HUDEP-2 (cell line): ENCODE measurements around the gene P2RX2.

ENCODE experiments used
- DNase-seq, 76 experiments: peaks; one replicate each; lab custom pipeline; 2025; ENCODE audit not compliant: unreplicated experiment in 76 of 76; lab: John Stamatoyannopoulos, UW

The P2RX2 gene

GRCh38 chr12:132657004-132657727, 38.6 kb downstream of the P2RX2 start:
- no peak for DNase-seq

DNA sequence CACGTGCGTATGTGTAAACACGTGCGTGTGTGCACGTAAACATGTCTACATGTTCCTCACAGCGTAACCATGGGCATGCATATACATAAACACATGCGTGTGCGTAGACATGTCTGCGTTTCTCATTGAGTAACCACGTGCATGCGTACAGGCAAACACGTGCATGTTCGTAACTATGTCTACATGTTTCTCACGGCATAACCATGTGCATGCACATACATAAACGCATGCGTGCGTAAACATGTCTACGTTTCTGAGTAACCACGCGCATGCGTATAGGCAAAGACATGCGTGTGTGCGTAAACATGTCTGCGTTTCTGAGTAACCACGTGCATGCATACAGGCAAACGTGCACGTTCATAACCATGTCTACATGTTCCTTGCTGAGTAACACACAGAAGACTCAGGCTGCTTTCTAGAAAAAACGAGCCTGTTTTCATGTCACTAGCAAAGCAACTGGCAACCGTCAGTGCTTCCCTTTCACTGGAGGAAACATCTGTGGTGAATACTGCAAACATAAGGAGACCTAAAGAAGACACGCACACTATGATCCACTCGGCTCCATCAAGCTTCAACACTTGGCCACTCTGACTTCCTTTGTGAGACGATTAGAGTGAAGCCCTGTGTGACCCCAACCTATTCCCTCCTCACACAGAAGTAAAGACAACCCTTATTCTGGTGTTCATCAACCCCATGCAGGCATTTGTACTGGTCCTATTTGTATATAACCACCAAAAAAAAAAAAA, 39.7 kb downstream of the P2RX2 start:
- no peak for DNase-seq

GRCh38 chr12:132659146-132659545, 40.6 kb downstream of the P2RX2 start:
- no peak for DNase-seq

- no peak for DNase-seq
Measured at GRCh38 chr12:132660052-132660451, 41.5 kb downstream of the P2RX2 start.

GRCh38 chr12:132660996-132661395, 42.4 kb downstream of the P2RX2 start:
- DNase-seq: no peak

DNA sequence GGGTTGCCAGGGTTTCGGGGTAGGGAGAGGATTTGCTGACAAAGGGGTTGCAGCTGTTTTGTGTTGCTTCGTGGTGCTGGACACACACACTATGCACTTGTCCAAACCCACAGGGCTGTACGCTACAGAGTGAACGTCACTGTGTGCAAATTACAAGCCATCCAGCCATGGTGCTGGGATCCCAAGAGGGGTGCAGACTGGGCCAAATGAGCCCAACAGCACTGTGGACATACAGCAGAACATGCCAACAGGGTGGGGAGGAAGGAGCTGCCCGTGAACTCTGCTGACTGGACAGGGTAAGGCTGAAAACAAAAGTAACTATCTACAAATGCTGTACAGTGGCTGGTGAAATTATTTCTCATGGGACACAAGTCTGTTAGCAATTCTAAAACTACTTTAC, 43.4 kb downstream of the P2RX2 start:
- DNase-seq: no peak

GRCh38 chr12:132662901-132663755, 44.6 kb downstream of the P2RX2 start:
- no peak for DNase-seq

GRCh38 chr12:132664206-132665148, 45.9 kb downstream of the P2RX2 start:
- no peak for DNase-seq

GRCh38 chr12:132665149-132665491, 46.5 kb downstream of the P2RX2 start:
- no peak for DNase-seq

DNA sequence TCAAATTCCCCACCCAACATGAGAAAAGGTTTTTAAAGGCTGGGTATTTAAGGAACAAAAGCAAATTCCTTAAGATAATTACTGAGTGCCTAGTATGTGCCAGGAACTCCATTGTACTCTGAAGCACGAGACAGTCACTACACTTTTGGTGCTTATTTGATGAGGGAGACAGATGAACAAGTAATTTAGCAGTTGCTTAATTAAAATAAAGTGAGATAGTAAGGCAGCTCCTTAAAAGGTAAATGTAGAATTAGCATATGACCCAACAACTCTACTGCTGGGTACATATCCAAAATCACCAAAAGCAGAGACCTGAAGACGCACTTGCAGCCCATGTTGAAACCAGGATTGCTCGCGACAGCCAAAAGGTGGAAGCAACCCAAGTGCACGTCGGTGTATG, 47.2 kb downstream of the P2RX2 start:
- DNase-seq: no peak

- no peak for DNase-seq
Measured at GRCh38 chr12:132668191-132669088, 49.9 kb downstream of the P2RX2 start.

- DNase-seq: no peak
Measured at GRCh38 chr12:132669166-132669879, 50.7 kb downstream of the P2RX2 start.
